Immature natural killer cell (primary cell): ENCODE data around the gene SALL3. TPM values are rescaled to one million over a fixed set of nuclear protein-coding genes. Genes with fewer than 3 reads are reported as not detected.
"Not testable (repeated sequence)": the region's sequence is repeated elsewhere in the genome, so short reads cannot be mapped to it uniquely, and the experiment has no call there.

Experiments
- DNase-seq, 3 donors: peaks; one replicate each; pipeline ENCODE4 v3.0.0; 2022; ENCODE audit warnings: mixed read lengths in 1 of 3
- H3K27ac Mint-ChIP-seq, 6 donors: one replicate each; pipeline ENCODE4 v1.8.0; 2020; ENCODE audit warnings: mixed read lengths in 6 of 6, mild to moderate bottlenecking in 5 of 6, inconsistent platforms in 4 of 6, moderate library complexity in 3 of 6
- H3K27me3 Mint-ChIP-seq, 3 donors: one replicate each; pipeline ENCODE4 v1.8.0; 2020 to 2021; ENCODE audit warnings: low read depth in 3 of 3, mild to moderate bottlenecking in 3 of 3, mixed read lengths in 3 of 3, moderate library complexity in 3 of 3, inconsistent platforms in 1 of 3
- H3K36me3 Mint-ChIP-seq, 3 donors: one replicate each; pipeline ENCODE4 v1.8.0; 2020; ENCODE audit warnings: mixed read lengths in 3 of 3, inconsistent platforms in 2 of 3, mild to moderate bottlenecking in 2 of 3
- H3K4me1 Mint-ChIP-seq, 2 donors: one replicate each; pipeline ENCODE4 v1.8.0; 2020; ENCODE audit warnings: inconsistent platforms in 2 of 2, mild to moderate bottlenecking in 2 of 2, mixed read lengths in 2 of 2, moderate library complexity in 1 of 2
- H3K4me3 Mint-ChIP-seq, 5 donors: one replicate each; pipeline ENCODE4 v1.8.0; 2020; ENCODE audit warnings: mild to moderate bottlenecking in 5 of 5, mixed read lengths in 5 of 5, inconsistent platforms in 3 of 5, moderate library complexity in 3 of 5
- H3K9me3 Mint-ChIP-seq, 6 donors: one replicate each; pipeline ENCODE4 v1.8.0; 2020; ENCODE audit warnings: mild to moderate bottlenecking in 6 of 6, mixed read lengths in 6 of 6, inconsistent platforms in 4 of 6, moderate library complexity in 3 of 6
- polyA plus RNA-seq, 3 donors: library from polyadenylated mRNA; unstranded; fragments of 300-500 nt; fragmentation: Illumina TruSeq; gene quantifications; one replicate each; pipeline ENCODE4 v1.2.3, GENCODE V29; 2021

The SALL3 gene
- polyA plus RNA-seq, 3 donors from 2014 or later: not detected

DNA sequence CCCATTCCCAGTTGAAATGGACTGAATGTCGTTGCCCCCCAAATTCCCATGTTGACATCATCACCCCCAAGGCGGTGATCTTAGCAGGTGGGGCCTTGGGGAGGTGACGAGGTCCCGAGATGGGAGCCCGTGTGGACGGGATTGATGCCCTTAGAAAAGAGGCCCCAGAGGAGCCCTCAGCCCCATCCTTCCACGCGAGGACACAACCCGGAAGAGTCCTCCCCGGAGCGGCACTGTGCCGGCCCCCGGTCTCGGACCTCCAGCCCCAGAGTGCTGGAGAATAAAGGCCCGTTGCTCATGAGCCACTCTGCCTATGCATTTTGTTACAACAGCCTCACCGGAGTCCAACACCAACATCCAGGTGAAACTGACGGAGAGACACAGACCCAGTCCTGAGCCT, 30.4 kb upstream of the SALL3 start:
- Mint-ChIP-seq H3K4me3 (no peak overlapping the region), H3K27ac (no peak overlapping the region), H3K9me3 (no peaks in the 10 kb centered on the region), H3K4me1 (no peaks in the 10 kb centered on the region), H3K27me3 (peaks cover 0 to 2% (median 0%) of the 10 kb centered on the region in 3 donors), H3K36me3 (no peaks in the 10 kb centered on the region)
- no peak for DNase-seq

DNA sequence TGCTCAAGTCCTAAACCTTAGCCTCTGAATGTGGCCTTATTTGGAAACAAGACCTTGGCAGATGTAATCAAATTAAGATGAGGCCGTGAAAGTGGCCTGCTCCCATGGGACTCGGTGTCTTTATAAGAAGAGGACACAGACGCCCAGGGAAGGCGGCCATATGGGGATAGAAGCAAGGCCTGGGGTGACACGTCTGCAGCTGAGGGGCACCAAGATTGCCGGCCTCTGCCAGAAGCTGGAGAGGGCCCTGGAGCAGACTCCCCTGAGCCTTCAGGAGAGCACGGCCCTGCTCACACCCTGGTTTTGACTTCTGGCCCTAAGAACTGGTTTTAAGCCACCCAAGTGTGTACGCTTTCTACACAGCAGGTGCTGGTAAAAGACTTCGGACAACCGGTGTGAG, 29.2 kb upstream of the SALL3 start:
- Mint-ChIP-seq H3K27ac (no peak overlapping the region), H3K27me3 (peaks cover 0 to 2% (median 0%) of the 10 kb centered on the region in 3 donors), H3K9me3 (no peaks in the 10 kb centered on the region), H3K4me1 (no peaks in the 10 kb centered on the region), H3K4me3 (no peak overlapping the region), H3K36me3 (no peaks in the 10 kb centered on the region)
- no peak for DNase-seq

DNA sequence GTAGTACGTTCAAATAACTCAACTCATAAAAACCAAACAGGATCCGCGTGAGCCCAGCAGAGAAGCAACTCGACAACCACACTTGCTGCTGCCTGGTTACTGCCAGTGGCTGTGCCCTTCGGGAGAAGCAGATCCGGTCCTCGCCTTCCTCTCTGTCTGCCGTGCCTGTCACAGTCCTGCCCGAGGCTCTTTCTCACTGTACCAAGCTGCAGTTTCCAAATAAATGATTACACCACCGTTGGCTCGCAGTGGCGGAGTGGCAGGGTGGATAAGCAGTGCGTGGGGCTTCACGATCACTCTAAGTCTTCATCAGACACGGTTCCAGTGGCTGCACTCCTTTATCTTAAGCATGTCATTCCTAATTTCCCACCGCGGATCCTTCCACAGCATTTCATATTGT, 26.1 kb upstream of the SALL3 start:
- H3K4me3 Mint-ChIP-seq: no peak overlapping the region
- no peaks in the 10 kb centered on the region for H3K4me1 Mint-ChIP-seq
- H3K27ac Mint-ChIP-seq: no peak overlapping the region
- H3K9me3 Mint-ChIP-seq: no peaks in the 10 kb centered on the region
- H3K36me3 Mint-ChIP-seq: no peaks in the 10 kb centered on the region
- no peak for DNase-seq
- peaks cover 0 to 2% (median 0%) of the 10 kb centered on the region in 3 donors for H3K27me3 Mint-ChIP-seq

DNA sequence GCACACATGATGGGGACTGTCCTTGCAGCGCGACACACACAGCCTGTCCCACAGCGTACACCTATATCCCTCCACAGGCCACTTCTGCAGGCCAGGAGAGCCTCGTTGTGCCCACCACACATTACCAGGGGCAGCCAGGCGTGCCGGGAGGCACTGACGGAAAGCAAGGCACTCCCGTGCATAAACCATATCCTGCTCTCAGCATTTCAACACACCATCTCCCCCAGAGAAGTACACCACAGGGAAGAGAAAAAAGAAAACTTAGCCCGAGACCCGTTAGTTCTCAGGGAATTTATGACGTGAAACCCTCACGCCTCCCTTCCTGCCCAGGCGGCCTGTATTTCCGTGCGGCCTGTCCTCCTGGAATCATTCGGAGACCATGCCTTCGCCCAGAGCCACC, 24.6 kb upstream of the SALL3 start:
- no peaks in the 10 kb centered on the region for H3K4me1 Mint-ChIP-seq
- H3K27me3 Mint-ChIP-seq: peaks cover 0 to 2% (median 0%) of the 10 kb centered on the region in 3 donors
- no peak overlapping the region for H3K4me3 Mint-ChIP-seq
- no peaks in the 10 kb centered on the region for H3K9me3 Mint-ChIP-seq
- DNase-seq: no peak
- no peak overlapping the region for H3K27ac Mint-ChIP-seq
- H3K36me3 Mint-ChIP-seq: no peaks in the 10 kb centered on the region

DNA sequence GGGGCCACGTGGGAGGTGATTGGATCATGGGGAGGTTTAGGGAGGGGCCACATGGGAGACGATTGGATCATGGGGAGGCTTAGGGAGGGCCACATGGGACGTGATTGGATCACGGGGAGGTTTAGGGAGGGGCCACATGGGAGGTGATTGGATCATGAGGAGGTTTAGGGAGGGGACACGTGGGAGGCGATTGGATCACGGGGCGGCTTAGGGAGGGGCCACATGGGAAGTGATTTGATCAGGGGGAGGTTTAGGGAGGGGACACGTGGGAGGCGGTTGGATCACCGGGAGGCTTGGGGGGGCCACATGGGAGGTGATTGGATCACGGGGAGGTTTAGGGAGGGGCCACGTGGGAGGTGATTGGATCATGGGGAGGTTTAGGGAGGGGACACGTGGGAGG, 22.5 kb upstream of the SALL3 start:
- Mint-ChIP-seq H3K27me3 (peaks cover 0 to 3% (median 0%) of the 10 kb centered on the region in 3 donors), H3K4me3 (no peak overlapping the region), H3K9me3 (no peaks in the 10 kb centered on the region), H3K4me1 (no peaks in the 10 kb centered on the region), H3K36me3 (no peaks in the 10 kb centered on the region), H3K27ac (no peak overlapping the region)
- no peak for DNase-seq

DNA sequence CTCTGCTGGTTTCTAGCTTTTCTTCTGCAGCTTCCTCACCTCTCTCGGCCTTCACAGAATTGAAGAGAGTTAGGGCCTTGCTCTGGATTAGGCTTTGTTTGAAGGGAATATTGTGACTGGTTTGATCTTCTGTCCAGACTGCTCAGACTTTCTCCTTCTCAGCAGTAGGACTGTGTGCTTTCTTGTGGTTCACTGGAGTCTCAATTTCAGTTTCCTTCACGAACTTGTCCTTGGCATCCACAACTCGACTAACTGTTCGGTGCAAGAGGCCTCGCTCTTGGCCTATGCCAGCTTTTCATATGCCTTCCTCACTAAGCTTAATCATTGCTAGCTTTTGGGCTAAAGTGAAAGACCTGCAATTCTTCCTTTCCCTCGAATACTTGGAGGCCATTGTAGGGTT, 18.9 kb upstream of the SALL3 start:
- Mint-ChIP-seq H3K9me3 (peaks cover 0 to 2% (median 0%) of the 10 kb centered on the region in 6 donors), H3K27me3 (peaks cover 0 to 4% (median 4%) of the 10 kb centered on the region in 3 donors), H3K4me1 (no peaks in the 10 kb centered on the region), H3K36me3 (no peaks in the 10 kb centered on the region), H3K27ac (no peak overlapping the region), H3K4me3 (no peak overlapping the region)
- no peak for DNase-seq

DNA sequence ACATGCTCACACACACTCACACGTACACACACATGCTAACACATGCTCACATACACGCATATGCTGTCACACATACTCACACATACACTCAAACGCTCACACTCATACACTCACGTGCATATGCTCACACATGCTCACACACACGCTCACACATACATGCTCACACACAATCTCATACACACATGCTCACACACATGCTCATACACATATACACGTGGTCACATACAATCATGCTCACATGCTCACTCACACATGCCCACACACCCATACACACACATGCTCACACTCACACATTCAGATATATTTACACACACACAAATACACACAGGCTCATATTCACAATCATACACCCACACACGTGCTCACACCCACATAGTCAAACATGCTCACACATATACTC, 17.5 kb upstream of the SALL3 start:
- Mint-ChIP-seq H3K36me3 (no peaks in the 10 kb centered on the region), H3K27me3 (peaks cover 0 to 4% (median 4%) of the 10 kb centered on the region in 3 donors), H3K27ac (no peak overlapping the region), H3K9me3 (peaks cover 0 to 2% (median 0%) of the 10 kb centered on the region in 6 donors), H3K4me1 (no peaks in the 10 kb centered on the region), H3K4me3 (no peak overlapping the region)
- DNase-seq: no peak

DNA sequence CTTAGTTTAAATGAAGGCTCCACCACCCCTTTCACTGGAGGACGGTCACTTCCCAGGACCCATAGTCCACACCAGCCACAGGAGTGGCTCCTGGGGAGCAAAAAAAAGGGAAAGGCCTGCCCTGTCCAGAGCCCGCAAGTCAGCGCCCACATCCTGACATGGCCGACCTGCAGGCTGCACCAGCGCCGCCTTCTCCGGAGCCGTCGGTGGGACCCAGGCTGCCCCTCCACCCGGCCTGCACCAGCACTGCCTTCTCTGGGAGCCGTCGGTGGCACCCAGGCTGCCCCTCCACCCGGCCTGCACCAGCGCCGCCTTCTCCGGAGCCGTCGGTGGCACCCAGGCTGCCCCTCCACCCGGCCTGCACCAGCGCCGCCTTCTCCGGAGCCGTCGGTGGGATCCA, 14.9 kb upstream of the SALL3 start:
- H3K36me3 Mint-ChIP-seq, H3K4me3 Mint-ChIP-seq, H3K9me3 Mint-ChIP-seq, H3K27me3 Mint-ChIP-seq, DNase-seq, H3K4me1 Mint-ChIP-seq, H3K27ac Mint-ChIP-seq: not testable (repeated sequence)

DNA sequence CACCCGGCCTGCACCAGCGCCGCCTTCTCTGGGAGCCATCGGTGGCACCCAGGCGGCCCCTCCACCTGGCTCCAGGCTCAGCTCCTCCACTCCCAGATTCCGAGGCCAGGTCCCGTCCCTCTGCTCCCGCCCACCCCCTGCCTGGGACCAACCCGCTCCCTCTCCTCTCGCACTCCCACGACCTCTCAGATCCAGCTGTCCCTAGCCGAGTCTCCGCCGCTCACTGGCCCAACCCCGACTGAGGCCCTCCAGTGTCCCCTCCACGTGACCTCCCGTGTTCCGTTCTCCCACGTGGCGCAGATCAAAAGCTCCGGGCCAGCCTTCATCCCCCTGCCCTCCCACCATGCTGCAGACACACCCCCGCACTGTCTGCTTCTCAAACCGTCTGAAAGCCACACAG, 14.4 kb upstream of the SALL3 start:
- DNase-seq: no peak
- no peak overlapping the region for H3K4me3 Mint-ChIP-seq
- H3K27ac Mint-ChIP-seq: no peak overlapping the region
- H3K36me3 Mint-ChIP-seq: peaks cover 0 to 3% (median 0%) of the 10 kb centered on the region in 3 donors
- H3K27me3 Mint-ChIP-seq: peaks cover 2 to 5% (median 4%) of the 10 kb centered on the region in 3 donors
- H3K9me3 Mint-ChIP-seq: peaks cover 0 to 2% (median 0%) of the 10 kb centered on the region in 6 donors
- H3K4me1 Mint-ChIP-seq: no peaks in the 10 kb centered on the region

DNA sequence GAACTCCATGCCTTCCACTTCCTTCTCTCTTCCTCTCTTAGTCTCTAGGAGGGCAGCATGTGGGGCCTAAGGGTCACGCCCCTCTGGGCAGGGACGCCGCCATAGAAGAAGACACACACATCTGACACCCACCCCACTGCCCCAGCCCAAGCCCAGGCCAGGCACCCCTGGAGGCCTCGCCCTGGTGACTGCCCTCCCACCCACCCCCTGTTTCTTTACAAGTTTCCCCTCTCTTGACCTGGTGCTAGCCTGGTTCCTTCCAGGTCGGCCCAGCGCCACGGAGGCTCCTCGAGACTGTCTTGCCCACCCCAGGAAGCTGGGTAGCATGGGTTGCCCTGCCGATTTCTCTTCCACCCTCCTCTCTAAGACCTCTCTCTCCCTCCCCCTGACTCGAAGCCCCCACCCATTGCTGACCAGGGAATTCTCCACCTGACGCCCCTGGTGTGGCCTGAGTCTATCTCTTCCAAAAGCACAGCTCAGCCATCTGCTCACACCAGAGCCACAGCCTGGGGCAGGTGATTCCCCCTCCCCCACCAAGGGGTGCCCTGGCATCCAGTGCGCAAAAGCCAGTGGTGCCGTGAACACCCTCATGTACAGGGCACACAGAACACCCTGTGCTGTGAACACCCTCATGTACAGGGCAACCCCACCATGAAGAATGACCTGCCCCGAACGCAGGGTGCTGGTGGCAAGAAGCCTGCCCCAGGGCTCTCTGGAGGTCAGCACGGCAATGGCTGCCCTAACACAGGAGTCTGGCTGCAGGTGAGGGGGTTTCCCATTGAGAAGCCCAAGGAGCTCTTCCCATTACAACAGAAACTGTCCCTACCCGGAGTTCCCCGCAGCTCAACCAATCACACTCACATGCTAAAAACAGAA, 13.5 kb upstream of the SALL3 start:
- Mint-ChIP-seq H3K9me3 (peaks cover 0 to 2% (median 0%) of the 10 kb centered on the region in 6 donors), H3K27ac (no peak overlapping the region), H3K4me3 (no peak overlapping the region)

DNA sequence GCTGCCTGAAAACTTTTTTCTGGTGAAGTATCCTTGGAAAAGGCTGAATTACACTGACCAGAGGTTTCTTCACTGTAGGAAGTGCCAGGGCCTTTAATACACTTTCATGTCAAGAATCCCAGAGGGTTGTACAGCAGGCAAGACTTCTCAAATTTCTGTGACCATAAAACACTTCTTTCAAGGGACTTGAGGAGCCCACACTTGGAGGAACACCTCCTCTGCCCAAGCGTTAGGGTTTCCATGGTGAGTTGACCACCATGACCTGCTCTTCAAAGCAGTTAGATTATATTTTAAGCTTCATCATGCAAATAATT, 12.9 kb upstream of the SALL3 start:
- no peak for DNase-seq
- peaks cover 7 to 15% (median 9%) of the 10 kb centered on the region in 3 donors for H3K27me3 Mint-ChIP-seq
- peaks cover 0 to 2% (median 0%) of the 10 kb centered on the region in 6 donors for H3K9me3 Mint-ChIP-seq
- no peak overlapping the region for H3K27ac Mint-ChIP-seq
- H3K4me1 Mint-ChIP-seq: no peaks in the 10 kb centered on the region
- H3K36me3 Mint-ChIP-seq: peaks cover 0 to 3% (median 0%) of the 10 kb centered on the region in 3 donors
- H3K4me3 Mint-ChIP-seq: no peak overlapping the region

More for the DNA sequence above, 13.5 kb upstream of the SALL3 start:
- H3K27me3 Mint-ChIP-seq: peaks cover 6 to 12% (median 7%) of the 10 kb centered on the region in 3 donors
- no peak for DNase-seq
- H3K36me3 Mint-ChIP-seq: peaks cover 0 to 3% (median 0%) of the 10 kb centered on the region in 3 donors
- no peaks in the 10 kb centered on the region for H3K4me1 Mint-ChIP-seq

DNA sequence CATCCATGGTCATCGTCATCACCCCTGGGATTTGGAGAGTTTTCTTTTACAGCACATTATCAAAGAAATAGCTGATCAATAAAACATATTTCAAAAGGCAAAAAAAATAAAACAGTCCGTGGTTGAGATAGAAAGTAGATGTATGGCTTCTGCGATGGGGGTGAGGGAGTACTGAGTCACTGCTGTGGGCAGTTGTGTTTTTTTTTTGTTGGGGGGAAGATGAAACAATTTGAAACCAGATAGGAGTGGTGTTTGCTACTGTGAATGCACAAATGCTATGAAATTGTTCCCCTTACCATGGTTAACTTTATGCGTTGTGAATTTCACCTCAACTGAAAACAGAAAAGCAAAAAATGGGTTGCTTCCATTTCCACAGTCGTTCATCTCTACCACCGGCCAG, 11.9 kb upstream of the SALL3 start:
- DNase-seq: no peak
- H3K27ac Mint-ChIP-seq: no peak overlapping the region
- H3K4me1 Mint-ChIP-seq: no peaks in the 10 kb centered on the region
- no peak overlapping the region for H3K4me3 Mint-ChIP-seq
- peaks cover 0 to 3% (median 0%) of the 10 kb centered on the region in 3 donors for H3K36me3 Mint-ChIP-seq
- peaks cover 9 to 16% (median 12%) of the 10 kb centered on the region in 3 donors for H3K27me3 Mint-ChIP-seq
- peaks cover 0 to 2% (median 0%) of the 10 kb centered on the region in 6 donors for H3K9me3 Mint-ChIP-seq

DNA sequence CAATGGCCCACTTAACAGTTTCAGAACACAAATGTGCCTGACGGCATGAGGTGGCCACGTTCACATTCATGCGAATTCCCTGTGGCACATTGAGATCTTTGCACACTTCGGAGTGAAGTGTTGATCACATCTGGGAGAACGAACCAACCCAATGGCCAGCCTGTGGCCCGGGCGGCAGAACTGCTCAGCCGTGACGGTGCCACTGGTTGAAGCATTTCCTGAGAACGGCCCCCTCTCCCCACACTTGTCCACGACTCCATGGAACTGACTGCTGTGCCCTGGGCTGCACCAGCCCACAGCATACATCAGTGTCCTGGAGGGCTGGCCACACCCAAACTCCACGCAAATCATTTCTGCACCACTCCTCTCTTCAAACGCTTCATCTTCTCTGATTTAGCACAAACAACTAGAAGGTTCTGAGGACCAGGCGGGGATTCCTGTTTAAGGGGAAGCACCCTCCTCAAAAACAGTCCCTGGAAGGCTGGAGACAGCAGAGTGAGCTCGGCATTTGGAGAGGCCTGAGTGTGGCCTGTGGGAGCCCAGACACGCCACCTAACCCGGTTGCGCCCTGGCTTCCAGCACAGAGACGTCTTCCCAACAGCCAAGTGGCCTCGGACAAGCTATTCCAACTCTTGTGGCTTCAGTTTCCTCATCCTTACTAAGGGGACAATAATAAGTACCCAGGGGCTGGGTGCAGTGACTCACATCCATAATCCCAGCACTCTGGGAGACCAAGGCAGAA, 9.9 kb upstream of the SALL3 start:
- H3K4me1 Mint-ChIP-seq: peaks cover 3% of the 10 kb centered on the region in 2 donors
- no peak for DNase-seq
- H3K27ac Mint-ChIP-seq: no peak overlapping the region
- H3K27me3 Mint-ChIP-seq: peaks cover 10 to 16% (median 13%) of the 10 kb centered on the region in 3 donors
- H3K4me3 Mint-ChIP-seq: no peak overlapping the region
- peaks cover 0 to 3% (median 0%) of the 10 kb centered on the region in 3 donors for H3K36me3 Mint-ChIP-seq
- no peaks in the 10 kb centered on the region for H3K9me3 Mint-ChIP-seq

DNA sequence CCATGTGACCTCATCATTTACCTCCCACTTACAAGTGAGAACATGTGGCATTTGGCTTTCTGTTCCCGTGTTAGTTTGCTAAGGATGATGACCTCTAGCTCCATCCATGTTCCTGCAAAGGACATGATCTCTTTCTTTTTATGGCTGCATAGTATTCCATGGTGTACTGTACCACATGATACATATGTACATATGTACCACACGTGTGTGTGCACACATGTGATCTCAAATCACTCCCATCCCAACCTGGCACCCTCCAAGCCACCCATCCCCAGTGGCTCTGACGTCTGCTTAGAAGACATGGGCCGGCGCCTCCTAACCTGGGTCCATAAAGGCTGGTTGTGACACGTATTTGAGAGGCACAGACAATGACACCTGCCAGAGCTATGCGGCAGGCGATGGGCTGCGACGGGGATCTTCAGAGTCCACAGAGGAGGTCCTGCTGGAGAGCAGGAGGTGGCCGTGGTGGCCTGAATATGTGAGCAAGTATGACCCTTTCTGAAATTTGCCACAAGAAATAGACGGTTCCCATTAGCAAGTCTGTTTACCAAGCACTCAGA, 8.8 kb upstream of the SALL3 start:
- Mint-ChIP-seq H3K27me3 (peaks cover 12 to 25% (median 16%) of the 10 kb centered on the region in 3 donors), H3K4me3 (no peak overlapping the region), H3K27ac (no peak overlapping the region), H3K4me1 (peaks cover 5 to 6% of the 10 kb centered on the region in 2 donors), H3K9me3 (no peaks in the 10 kb centered on the region), H3K36me3 (peaks cover 0 to 3% (median 0%) of the 10 kb centered on the region in 3 donors)
- no peak for DNase-seq
